ENCODE results near the gene NXPH1. TPM values are rescaled to one million over a fixed set of nuclear protein-coding genes. Genes with fewer than 3 reads are reported as not detected.

Gene NXPH1
- polyA plus RNA-seq, 2 donors: 0.02 TPM; not detected in 1

- Histone ChIP-seq H3K36me3 (ENCODE audit: control insufficient read depth in 2 of 2, insufficient read depth in 2 of 2, low read length in 1 of 2) (no peaks in the 10 kb centered on the region), H3K4me1 (ENCODE audit: control insufficient read depth in 2 of 2, insufficient read depth in 2 of 2, low read length in 1 of 2) (peaks cover 0 to 3% of the 10 kb centered on the region in 2 donors), H3K27ac (ENCODE audit: low read depth in 2 of 2, low read length in 1 of 2) (no peak overlapping the region), H3K4me3 (ENCODE audit: low read depth in 1 of 2, low read length in 2 of 2) (no peak overlapping the region), H3K27me3 (ENCODE audit: control insufficient read depth in 1 of 2, insufficient read depth in 2 of 2, low read length in 2 of 2) (peaks cover 5 to 31% of the 10 kb centered on the region in 2 donors), H3K9me3 (ENCODE audit: control insufficient read depth in 2 of 2, insufficient read depth in 1 of 2, low read depth in 1 of 2, low read length in 1 of 2) (peaks cover 12 to 23% of the 10 kb centered on the region in 2 donors)
- 41 to 43% methylated on average over 7 of the region's 7 CpGs for WGBS, 2 donors
Measured at GRCh38 chr7:8444468-8444769, 11.0 kb downstream of the NXPH1 start.

GRCh38 chr7:8453535-8453934 is 20.1 kb downstream of the NXPH1 start:
- WGBS, 2 donors: 60 to 73% methylated on average over 1 of the region's 1 CpG
- Histone ChIP-seq H3K4me1 (ENCODE audit: control insufficient read depth in 2 of 2, insufficient read depth in 2 of 2, low read length in 1 of 2) (no peaks in the 10 kb centered on the region), H3K27ac (ENCODE audit: low read depth in 2 of 2, low read length in 1 of 2) (no peak overlapping the region), H3K27me3 (ENCODE audit: control insufficient read depth in 1 of 2, insufficient read depth in 2 of 2, low read length in 2 of 2) (no peaks in the 10 kb centered on the region), H3K9me3 (ENCODE audit: control insufficient read depth in 2 of 2, insufficient read depth in 1 of 2, low read depth in 1 of 2, low read length in 1 of 2) (no peaks in the 10 kb centered on the region), H3K4me3 (ENCODE audit: low read depth in 1 of 2, low read length in 2 of 2) (no peak overlapping the region), H3K36me3 (ENCODE audit: control insufficient read depth in 2 of 2, insufficient read depth in 2 of 2, low read length in 1 of 2) (no peaks in the 10 kb centered on the region)

GRCh38 chr7:8455426-8455825 is 22.0 kb downstream of the NXPH1 start:
- H3K4me1 ChIP-seq (ENCODE audit: control insufficient read depth in 2 of 2, insufficient read depth in 2 of 2, low read length in 1 of 2): no peaks in the 10 kb centered on the region
- H3K4me3 ChIP-seq (ENCODE audit: low read depth in 1 of 2, low read length in 2 of 2): no peak overlapping the region
- H3K36me3 ChIP-seq (ENCODE audit: control insufficient read depth in 2 of 2, insufficient read depth in 2 of 2, low read length in 1 of 2): no peaks in the 10 kb centered on the region
- no peak overlapping the region for H3K27ac ChIP-seq (ENCODE audit: low read depth in 2 of 2, low read length in 1 of 2)
- WGBS, 2 donors: 42 to 43% methylated on average over 2 of the region's 2 CpGs
- H3K9me3 ChIP-seq (ENCODE audit: control insufficient read depth in 2 of 2, insufficient read depth in 1 of 2, low read depth in 1 of 2, low read length in 1 of 2): no peaks in the 10 kb centered on the region
- H3K27me3 ChIP-seq (ENCODE audit: control insufficient read depth in 1 of 2, insufficient read depth in 2 of 2, low read length in 2 of 2): no peaks in the 10 kb centered on the region

DNA sequence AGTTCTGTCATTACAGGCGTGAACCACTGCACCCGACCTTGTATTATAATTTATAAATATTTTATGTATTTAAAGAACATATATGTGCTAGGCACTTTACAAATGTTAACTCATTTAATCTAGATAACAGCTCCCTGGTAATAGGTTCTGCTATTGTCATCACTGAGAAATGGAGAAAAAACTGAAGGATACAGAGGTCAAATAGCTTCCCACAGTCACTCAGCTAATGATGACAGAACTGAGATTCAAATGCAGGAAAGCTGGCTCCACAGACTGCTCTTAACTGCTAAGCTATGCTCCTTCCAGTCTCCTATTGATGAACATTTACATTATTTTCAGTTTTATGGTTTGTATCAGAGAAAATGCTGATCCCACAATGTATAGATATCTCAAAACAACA is 28.9 kb downstream of the NXPH1 start:
- Histone ChIP-seq H3K36me3 (ENCODE audit: control insufficient read depth in 2 of 2, insufficient read depth in 2 of 2, low read length in 1 of 2) (no peaks in the 10 kb centered on the region), H3K27ac (ENCODE audit: low read depth in 2 of 2, low read length in 1 of 2) (no peak overlapping the region), H3K4me1 (ENCODE audit: control insufficient read depth in 2 of 2, insufficient read depth in 2 of 2, low read length in 1 of 2) (no peaks in the 10 kb centered on the region), H3K9me3 (ENCODE audit: control insufficient read depth in 2 of 2, insufficient read depth in 1 of 2, low read depth in 1 of 2, low read length in 1 of 2) (no peaks in the 10 kb centered on the region), H3K4me3 (ENCODE audit: low read depth in 1 of 2, low read length in 2 of 2) (no peak overlapping the region), H3K27me3 (ENCODE audit: control insufficient read depth in 1 of 2, insufficient read depth in 2 of 2, low read length in 2 of 2) (no peaks in the 10 kb centered on the region)
- WGBS, 2 donors: 81 to 92% methylated on average over 2 of the region's 2 CpGs

GRCh38 chr7:8465338-8465737 is 31.9 kb downstream of the NXPH1 start:
- H3K4me1 ChIP-seq (ENCODE audit: control insufficient read depth in 2 of 2, insufficient read depth in 2 of 2, low read length in 1 of 2): no peaks in the 10 kb centered on the region
- WGBS, 2 donors: 69 to 77% methylated on average over 4 of the region's 4 CpGs

DNA sequence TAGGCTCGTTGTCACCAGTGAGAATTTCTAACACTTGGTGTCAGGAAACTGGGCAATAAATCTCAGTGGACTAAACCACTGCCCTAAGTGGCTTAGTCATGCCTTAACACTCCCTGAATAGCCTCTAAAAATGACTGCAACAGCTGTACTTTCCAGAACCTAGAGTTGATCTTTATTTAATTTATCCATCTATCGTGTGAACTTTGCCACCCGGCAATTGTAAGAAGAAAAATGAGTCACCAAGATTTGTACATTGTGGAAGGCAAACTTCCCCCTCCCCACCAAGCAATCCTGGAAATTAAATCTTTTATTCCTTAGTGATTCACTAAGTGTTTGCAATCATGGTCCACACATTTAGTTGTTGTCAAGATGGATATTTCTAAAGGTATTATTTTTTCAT is 47.1 kb downstream of the NXPH1 start:
- Histone ChIP-seq H3K4me1 (ENCODE audit: control insufficient read depth in 2 of 2, insufficient read depth in 2 of 2, low read length in 1 of 2) (no peaks in the 10 kb centered on the region), H3K27ac (ENCODE audit: low read depth in 2 of 2, low read length in 1 of 2) (no peak overlapping the region), H3K36me3 (ENCODE audit: control insufficient read depth in 2 of 2, insufficient read depth in 2 of 2, low read length in 1 of 2) (no peaks in the 10 kb centered on the region), H3K9me3 (ENCODE audit: control insufficient read depth in 2 of 2, insufficient read depth in 1 of 2, low read depth in 1 of 2, low read length in 1 of 2) (no peaks in the 10 kb centered on the region), H3K27me3 (ENCODE audit: control insufficient read depth in 1 of 2, insufficient read depth in 2 of 2, low read length in 2 of 2) (no peaks in the 10 kb centered on the region), H3K4me3 (ENCODE audit: low read depth in 1 of 2, low read length in 2 of 2) (no peak overlapping the region)
- 55 to 60% methylated on average over 3 of the region's 3 CpGs for WGBS, 2 donors

More at GRCh38 chr7:8465338-8465737, 31.9 kb downstream of the NXPH1 start:
- Histone ChIP-seq H3K9me3 (ENCODE audit: control insufficient read depth in 2 of 2, insufficient read depth in 1 of 2, low read depth in 1 of 2, low read length in 1 of 2) (no peaks in the 10 kb centered on the region), H3K4me3 (ENCODE audit: low read depth in 1 of 2, low read length in 2 of 2) (no peak overlapping the region), H3K27me3 (ENCODE audit: control insufficient read depth in 1 of 2, insufficient read depth in 2 of 2, low read length in 2 of 2) (no peaks in the 10 kb centered on the region), H3K36me3 (ENCODE audit: control insufficient read depth in 2 of 2, insufficient read depth in 2 of 2, low read length in 1 of 2) (no peaks in the 10 kb centered on the region), H3K27ac (ENCODE audit: low read depth in 2 of 2, low read length in 1 of 2) (no peak overlapping the region)

GRCh38 chr7:8481096-8481495 is 47.7 kb downstream of the NXPH1 start:
- Histone ChIP-seq H3K4me3 (ENCODE audit: low read depth in 1 of 2, low read length in 2 of 2) (no peak overlapping the region), H3K9me3 (ENCODE audit: control insufficient read depth in 2 of 2, insufficient read depth in 1 of 2, low read depth in 1 of 2, low read length in 1 of 2) (no peaks in the 10 kb centered on the region), H3K27me3 (ENCODE audit: control insufficient read depth in 1 of 2, insufficient read depth in 2 of 2, low read length in 2 of 2) (no peaks in the 10 kb centered on the region), H3K36me3 (ENCODE audit: control insufficient read depth in 2 of 2, insufficient read depth in 2 of 2, low read length in 1 of 2) (no peaks in the 10 kb centered on the region), H3K27ac (ENCODE audit: low read depth in 2 of 2, low read length in 1 of 2) (no peak overlapping the region), H3K4me1 (ENCODE audit: control insufficient read depth in 2 of 2, insufficient read depth in 2 of 2, low read length in 1 of 2) (no peaks in the 10 kb centered on the region)
- WGBS, 2 donors: 76 to 84% methylated on average over 2 of the region's 2 CpGs

DNA sequence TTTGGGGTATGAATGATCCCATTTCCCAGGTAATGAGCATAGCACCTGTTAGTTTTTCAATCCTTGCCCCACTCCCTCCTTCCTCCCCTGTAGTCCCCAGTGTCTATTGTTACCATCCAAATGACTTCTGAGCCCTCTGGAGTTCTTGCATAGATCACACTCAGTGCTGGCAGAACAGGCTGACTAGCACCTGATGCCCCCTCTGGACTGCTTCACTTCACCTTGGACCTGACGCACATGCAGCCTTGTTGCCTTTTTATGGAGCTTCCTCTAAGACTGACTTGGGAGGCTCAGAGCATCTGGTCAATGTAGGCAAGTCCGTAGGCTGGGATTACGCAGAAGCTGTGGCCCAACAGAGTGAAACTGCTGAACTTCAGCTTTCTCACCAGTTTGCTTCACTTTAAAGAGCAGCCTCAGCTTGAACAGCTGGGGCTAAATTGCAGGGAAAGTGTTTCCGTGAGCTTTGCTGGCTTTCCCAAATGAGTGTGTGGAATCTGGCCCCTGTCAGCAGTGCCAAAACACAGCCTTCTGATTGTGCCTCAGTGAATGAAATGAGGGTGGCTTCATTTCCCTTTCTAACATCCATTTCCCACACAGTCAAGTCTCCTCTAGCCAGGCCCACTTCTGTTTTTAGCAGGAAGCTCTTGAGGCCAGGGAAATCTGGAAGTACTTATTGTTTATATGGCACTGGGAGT is 48.5 kb downstream of the NXPH1 start:
- Histone ChIP-seq H3K36me3 (ENCODE audit: control insufficient read depth in 2 of 2, insufficient read depth in 2 of 2, low read length in 1 of 2) (no peaks in the 10 kb centered on the region), H3K9me3 (ENCODE audit: control insufficient read depth in 2 of 2, insufficient read depth in 1 of 2, low read depth in 1 of 2, low read length in 1 of 2) (no peaks in the 10 kb centered on the region), H3K27ac (ENCODE audit: low read depth in 2 of 2, low read length in 1 of 2) (no peak overlapping the region), H3K27me3 (ENCODE audit: control insufficient read depth in 1 of 2, insufficient read depth in 2 of 2, low read length in 2 of 2) (no peaks in the 10 kb centered on the region), H3K4me3 (ENCODE audit: low read depth in 1 of 2, low read length in 2 of 2) (no peak overlapping the region), H3K4me1 (ENCODE audit: control insufficient read depth in 2 of 2, insufficient read depth in 2 of 2, low read length in 1 of 2) (no peaks in the 10 kb centered on the region)
- WGBS, 2 donors: 51 to 69% methylated on average over 4 of the region's 4 CpGs

DNA sequence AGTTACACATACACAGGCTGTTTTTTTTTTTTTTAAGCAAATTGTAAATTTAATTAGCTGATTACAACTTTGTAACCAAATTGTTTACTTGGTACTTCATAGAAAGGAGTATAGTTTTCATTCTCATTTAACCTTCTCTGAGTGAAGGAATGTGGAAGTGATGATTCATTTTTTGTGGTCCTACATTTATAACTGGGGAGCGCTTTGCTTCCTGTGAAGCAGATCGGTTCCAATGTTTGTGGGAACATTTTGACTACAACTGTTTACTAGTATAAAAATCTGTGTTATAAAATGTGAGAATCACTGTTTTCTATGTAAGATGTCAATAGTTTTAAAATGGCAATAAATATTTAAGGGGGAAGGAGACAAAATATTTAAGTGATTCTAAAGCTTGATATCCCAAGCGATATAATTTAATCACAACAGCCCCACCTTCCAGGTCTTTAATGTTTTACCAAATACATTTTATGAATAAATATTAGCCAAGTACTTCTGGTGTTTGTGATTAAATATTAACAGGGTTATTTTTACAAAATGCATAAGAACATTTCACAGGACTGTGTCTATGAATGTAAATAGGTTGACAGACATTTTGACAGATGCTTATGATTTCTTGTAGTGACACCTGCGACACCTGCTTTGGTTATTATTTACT is 57.1 kb downstream of the NXPH1 start:
- H3K36me3 ChIP-seq (ENCODE audit: control insufficient read depth in 2 of 2, insufficient read depth in 2 of 2, low read length in 1 of 2): no peaks in the 10 kb centered on the region
- no peaks in the 10 kb centered on the region for H3K4me1 ChIP-seq (ENCODE audit: control insufficient read depth in 2 of 2, insufficient read depth in 2 of 2, low read length in 1 of 2)
- no peaks in the 10 kb centered on the region for H3K9me3 ChIP-seq (ENCODE audit: control insufficient read depth in 2 of 2, insufficient read depth in 1 of 2, low read depth in 1 of 2, low read length in 1 of 2)
- no peaks in the 10 kb centered on the region for H3K27me3 ChIP-seq (ENCODE audit: control insufficient read depth in 1 of 2, insufficient read depth in 2 of 2, low read length in 2 of 2)
- no peak overlapping the region for H3K27ac ChIP-seq (ENCODE audit: low read depth in 2 of 2, low read length in 1 of 2)
- no peak overlapping the region for H3K4me3 ChIP-seq (ENCODE audit: low read depth in 1 of 2, low read length in 2 of 2)
- 78% methylated on average over 4 of the region's 4 CpGs for WGBS, 2 donors

- WGBS, 2 donors: 90 to 94% methylated on average over 3 of the region's 3 CpGs
- Histone ChIP-seq H3K4me3 (ENCODE audit: low read depth in 1 of 2, low read length in 2 of 2) (no peak overlapping the region), H3K27me3 (ENCODE audit: control insufficient read depth in 1 of 2, insufficient read depth in 2 of 2, low read length in 2 of 2) (no peaks in the 10 kb centered on the region)
Measured at GRCh38 chr7:8491106-8491505, 57.7 kb downstream of the NXPH1 start.

More at GRCh38 chr7:8491106-8491505, 57.7 kb downstream of the NXPH1 start:
- Histone ChIP-seq H3K36me3 (ENCODE audit: control insufficient read depth in 2 of 2, insufficient read depth in 2 of 2, low read length in 1 of 2) (no peaks in the 10 kb centered on the region), H3K27ac (ENCODE audit: low read depth in 2 of 2, low read length in 1 of 2) (no peak overlapping the region), H3K4me1 (ENCODE audit: control insufficient read depth in 2 of 2, insufficient read depth in 2 of 2, low read length in 1 of 2) (no peaks in the 10 kb centered on the region), H3K9me3 (ENCODE audit: control insufficient read depth in 2 of 2, insufficient read depth in 1 of 2, low read depth in 1 of 2, low read length in 1 of 2) (no peaks in the 10 kb centered on the region)

Measured in esophagus (tissue), 2 donors.